Spleen (tissue), 7 donors: ENCODE data around the gene EGLN3.
"Not testable (repeated sequence)": the region's sequence is repeated elsewhere in the genome, so short reads cannot be mapped to it uniquely, and the experiment has no call there.

Source experiments
- CTCF ChIP-seq, 11 experiments: fragments of 200-600 bp in 7 of 11; fragments of 450-650 bp in 4 of 11; sonication (generic) in 4 of 11; IDR thresholded peaks in 8 of 11; conservative IDR thresholded peaks in 3 of 11; 1 replicate in 7 of 11; 2 replicates in 4 of 11; pipeline versions ENCODE4 v1.4.0 to v1.8.0; 2016 to 2021; ENCODE audit warnings: antibody characterized with exemption in 11 of 11, inconsistent platforms in 4 of 11, mild to moderate bottlenecking in 1 of 11
- POLR2A ChIP-seq, 3 donors: fragments of 450-650 bp; IDR thresholded peaks; one replicate each; pipeline ENCODE4 v1.5.1; 2017; ENCODE audit warnings: antibody characterized with exemption in 3 of 3, mild to moderate bottlenecking in 1 of 3
- POLR2AphosphoS5 ChIP-seq, 3 donors: sonication (generic); formaldehyde crosslinking; IDR thresholded peaks; one replicate each; pipeline ENCODE4 v1.5.1; 2017; ENCODE audit warnings: antibody characterized with exemption in 3 of 3
- donor health status: DM: no; HTN: no; CAD: no; lungs with moderate emphysema.
- donor health status: DM: no; HTN: no; CAD: no.
- donor health status: DM: no; HTN: no; CAD: no.

- not testable (repeated sequence) for TF ChIP-seq CTCF (IDR thresholded peaks at IDR 0.05 in 8 of 11, conservative IDR thresholded peaks at IDR 0.05 in 3 of 11); POLR2A (IDR thresholded peaks at IDR 0.05); POLR2AphosphoS5 (IDR thresholded peaks at IDR 0.05)
Measured at GRCh38 chr14:33962466-33962865, 11.6 kb upstream of the EGLN3 start.
